Measurements from ENCODE around the gene STAT5A. TPM values are rescaled to one million over a fixed set of nuclear protein-coding genes. Genes with fewer than 3 reads are reported as not detected.
"Not testable (repeated sequence)": the region's sequence is repeated elsewhere in the genome, so short reads cannot be mapped to it uniquely, and the experiment has no call there.

STAT5A gene
- total RNA-seq (2021) (0.19 TPM in 1 of 2 replicates, not detected in the other), Bru-seq, nascent RNA (percentile 7 among the genes with signal in this experiment), BruChase-seq, experiment 1, labeled RNA remaining after a 2-hour chase (not detected), BruChase-seq, experiment 2, labeled RNA remaining after a 6-hour chase (percentile 13 among the genes with signal in this experiment)
- long read RNA-seq: 0 reads

DNA sequence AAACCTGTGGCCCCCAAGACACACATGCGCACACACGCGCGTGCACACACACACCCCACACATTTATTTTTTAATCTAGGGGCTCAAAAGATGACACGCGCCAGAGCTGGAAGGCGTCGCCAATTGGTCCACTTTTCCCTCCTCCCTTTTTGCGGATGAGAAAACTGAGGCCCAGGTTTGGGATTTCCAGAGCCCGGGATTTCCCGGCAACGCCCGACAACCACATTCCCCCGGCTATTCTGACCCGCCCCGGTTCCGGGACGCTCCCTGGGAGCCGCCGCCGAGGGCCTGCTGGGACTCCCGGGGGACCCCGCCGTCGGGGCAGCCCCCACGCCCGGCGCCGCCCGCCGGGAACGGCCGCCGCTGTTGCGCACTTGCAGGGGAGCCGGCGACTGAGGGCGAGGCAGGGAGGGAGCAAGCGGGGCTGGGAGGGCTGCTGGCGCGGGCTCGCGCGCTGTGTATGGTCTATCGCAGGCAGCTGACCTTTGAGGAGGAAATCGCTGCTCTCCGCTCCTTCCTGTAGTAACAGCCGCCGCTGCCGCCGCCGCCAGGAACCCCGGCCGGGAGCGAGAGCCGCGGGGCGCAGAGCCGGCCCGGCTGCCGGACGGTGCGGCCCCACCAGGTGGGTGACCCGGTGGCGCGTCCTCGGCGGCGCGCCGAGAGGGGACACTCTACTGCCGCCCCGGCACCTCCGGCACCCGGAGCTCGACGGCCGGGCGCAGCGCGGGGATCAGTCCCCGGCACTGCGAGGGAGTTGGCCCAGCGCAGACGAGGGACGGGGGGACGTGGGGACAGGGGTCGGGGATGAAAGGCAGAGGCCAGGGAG, at the start of gene STAT5A:
TSS of gene STAT5A (plus strand) at position 522 of the 826 bp plus-strand sequence. CDS start 914 bp downstream, outside the sequence.
- Histone ChIP-seq H3K4me3 (ENCODE audit: low read depth, low read length, poor library complexity, severe bottlenecking) (peak within 1 kb of the TSS; percentile 40), H3K27ac (ENCODE audit: low read depth, low read length, poor library complexity, severe bottlenecking) (no peak within 1 kb of the TSS), H3K4me1 (ENCODE audit: insufficient read depth, low read length, poor library complexity, severe bottlenecking) (no peaks in the 10 kb centered on the region), H3K27me3 (replicated peaks; ENCODE audit: insufficient read depth, low read depth, low read length, poor library complexity) (no peaks in the 10 kb centered on the region), H3K9me3 (ENCODE audit: low read depth, low read length, poor library complexity, severe bottlenecking) (no peaks in the 10 kb centered on the region), H3K36me3 (ENCODE audit: insufficient read depth, low read length, poor library complexity, severe bottlenecking) (no peaks in the 10 kb centered on the region)
- TF ChIP-seq, protein P1, sequence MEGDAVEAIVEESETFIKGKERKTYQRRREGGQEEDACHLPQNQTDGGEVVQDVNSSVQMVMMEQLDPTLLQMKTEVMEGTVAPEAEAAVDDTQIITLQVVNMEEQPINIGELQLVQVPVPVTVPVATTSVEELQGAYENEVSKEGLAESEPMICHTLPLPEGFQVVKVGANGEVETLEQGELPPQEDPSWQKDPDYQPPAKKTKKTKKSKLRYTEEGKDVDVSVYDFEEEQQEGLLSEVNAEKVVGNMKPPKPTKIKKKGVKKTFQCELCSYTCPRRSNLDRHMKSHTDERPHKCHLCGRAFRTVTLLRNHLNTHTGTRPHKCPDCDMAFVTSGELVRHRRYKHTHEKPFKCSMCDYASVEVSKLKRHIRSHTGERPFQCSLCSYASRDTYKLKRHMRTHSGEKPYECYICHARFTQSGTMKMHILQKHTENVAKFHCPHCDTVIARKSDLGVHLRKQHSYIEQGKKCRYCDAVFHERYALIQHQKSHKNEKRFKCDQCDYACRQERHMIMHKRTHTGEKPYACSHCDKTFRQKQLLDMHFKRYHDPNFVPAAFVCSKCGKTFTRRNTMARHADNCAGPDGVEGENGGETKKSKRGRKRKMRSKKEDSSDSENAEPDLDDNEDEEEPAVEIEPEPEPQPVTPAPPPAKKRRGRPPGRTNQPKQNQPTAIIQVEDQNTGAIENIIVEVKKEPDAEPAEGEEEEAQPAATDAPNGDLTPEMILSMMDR (conservative IDR thresholded peaks at IDR 0.05; ENCODE audit: low read depth, low read length): no peak
- no peak for TF ChIP-seq EZH2 (IDR thresholded peaks at IDR 0.05; ENCODE audit: borderline replicate concordance, low read depth, low read length, poor library complexity, severe bottlenecking)
- DNase-seq (ENCODE audit: low spot score): peak; percentile 17
- ChIA-PET CTCF (no interaction called here), POLR2A (ENCODE audit: low non-redundant PET) (no interaction called here)
- intact Hi-C loops (cut with micrococcal nuclease; ENCODE audit: unreplicated experiment): no loop called here
- no TSS peak for BruUV-seq (replicated peaks)

DNA sequence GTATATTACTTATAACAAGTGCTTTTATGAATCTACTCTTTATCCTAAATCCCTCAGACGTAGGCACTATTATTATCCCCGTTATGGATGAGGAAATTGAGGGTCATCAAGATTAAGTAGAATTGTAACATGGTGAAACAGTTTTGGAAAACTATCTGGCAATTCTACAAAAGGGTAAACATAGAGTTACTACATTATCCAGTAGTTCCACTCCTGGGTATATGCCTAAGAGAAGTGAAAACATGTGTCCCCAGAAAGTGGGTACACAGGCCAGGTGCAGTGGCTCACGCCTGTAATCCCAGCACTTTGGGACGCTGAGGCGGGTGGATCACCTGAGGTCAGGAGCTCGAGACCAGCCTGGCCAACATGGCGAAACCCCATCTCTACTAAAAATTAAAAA, 48.7 kb upstream of the STAT5A start:
- H3K4me1 ChIP-seq (ENCODE audit: insufficient read depth, low read length, poor library complexity, severe bottlenecking); DNase-seq (ENCODE audit: low spot score); intact Hi-C loops (cut with micrococcal nuclease; ENCODE audit: unreplicated experiment); BruUV-seq (replicated peaks); H3K27me3 ChIP-seq (replicated peaks; ENCODE audit: insufficient read depth, low read depth, low read length, poor library complexity); POLR2A ChIA-PET (ENCODE audit: low non-redundant PET); H3K27ac ChIP-seq (ENCODE audit: low read depth, low read length, poor library complexity, severe bottlenecking); CTCF ChIA-PET; H3K9me3 ChIP-seq (ENCODE audit: low read depth, low read length, poor library complexity, severe bottlenecking); H3K4me3 ChIP-seq (ENCODE audit: low read depth, low read length, poor library complexity, severe bottlenecking); H3K36me3 ChIP-seq (ENCODE audit: insufficient read depth, low read length, poor library complexity, severe bottlenecking): not testable (repeated sequence)

DNA sequence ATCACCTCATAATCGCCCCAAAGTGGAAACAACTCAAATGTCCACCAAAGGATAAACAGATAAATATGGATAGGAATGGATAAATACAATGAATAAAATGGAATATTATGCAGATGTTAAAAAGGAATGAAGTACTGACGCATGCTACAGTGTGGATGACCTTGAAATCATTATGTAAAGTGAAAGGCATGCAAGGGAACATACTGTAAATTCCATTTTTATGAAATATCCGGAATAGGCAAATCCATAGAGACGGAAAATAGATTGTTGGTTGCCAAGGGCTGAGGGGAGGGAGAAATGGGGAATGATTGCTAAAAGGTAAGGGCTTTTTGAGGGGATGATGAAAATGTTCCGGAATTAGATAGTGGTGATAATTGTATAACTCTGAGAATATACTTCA, 48.1 kb upstream of the STAT5A start:
- Histone ChIP-seq H3K4me3 (ENCODE audit: low read depth, low read length, poor library complexity, severe bottlenecking) (no peak overlapping the region), H3K36me3 (ENCODE audit: insufficient read depth, low read length, poor library complexity, severe bottlenecking) (no peaks in the 10 kb centered on the region), H3K27ac (ENCODE audit: low read depth, low read length, poor library complexity, severe bottlenecking) (no peak overlapping the region), H3K4me1 (ENCODE audit: insufficient read depth, low read length, poor library complexity, severe bottlenecking) (no peaks in the 10 kb centered on the region), H3K9me3 (ENCODE audit: low read depth, low read length, poor library complexity, severe bottlenecking) (no peaks in the 10 kb centered on the region), H3K27me3 (replicated peaks; ENCODE audit: insufficient read depth, low read depth, low read length, poor library complexity) (no peaks in the 10 kb centered on the region)
- ChIA-PET CTCF (no interaction called here), POLR2A (ENCODE audit: low non-redundant PET) (no interaction called here)
- no peak for DNase-seq (ENCODE audit: low spot score)
- no TSS peak for BruUV-seq (replicated peaks)
- intact Hi-C loops (cut with micrococcal nuclease; ENCODE audit: unreplicated experiment): no loop called here
- TF ChIP-seq EZH2 (IDR thresholded peaks at IDR 0.05; ENCODE audit: borderline replicate concordance, low read depth, low read length, poor library complexity, severe bottlenecking): no peak
- TF ChIP-seq, protein P1 (conservative IDR thresholded peaks at IDR 0.05; ENCODE audit: low read depth, low read length): no peak

DNA sequence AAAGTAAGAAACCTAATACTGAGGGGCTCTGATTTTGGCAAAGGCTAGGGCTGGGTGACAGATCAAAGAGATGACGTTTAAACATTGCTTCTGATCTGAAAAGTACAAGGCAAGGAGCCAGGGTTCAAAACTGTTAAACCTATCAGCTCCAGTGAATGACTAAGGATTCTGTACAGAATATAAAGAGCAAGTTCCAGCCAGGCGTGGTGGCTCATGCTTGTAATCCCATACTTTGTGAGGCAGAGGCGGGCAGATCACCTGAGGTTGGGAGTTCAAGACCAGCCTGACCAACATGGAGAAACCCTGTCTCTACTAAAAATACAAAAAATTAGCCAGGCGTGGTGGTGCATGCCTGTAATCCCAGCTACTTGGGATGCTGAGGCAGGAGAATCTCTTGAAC, 47.4 kb upstream of the STAT5A start:
- intact Hi-C loops (cut with micrococcal nuclease; ENCODE audit: unreplicated experiment); POLR2A ChIA-PET (ENCODE audit: low non-redundant PET); H3K4me3 ChIP-seq (ENCODE audit: low read depth, low read length, poor library complexity, severe bottlenecking); H3K27me3 ChIP-seq (replicated peaks; ENCODE audit: insufficient read depth, low read depth, low read length, poor library complexity); DNase-seq (ENCODE audit: low spot score); H3K4me1 ChIP-seq (ENCODE audit: insufficient read depth, low read length, poor library complexity, severe bottlenecking); CTCF ChIA-PET; H3K36me3 ChIP-seq (ENCODE audit: insufficient read depth, low read length, poor library complexity, severe bottlenecking); H3K9me3 ChIP-seq (ENCODE audit: low read depth, low read length, poor library complexity, severe bottlenecking); H3K27ac ChIP-seq (ENCODE audit: low read depth, low read length, poor library complexity, severe bottlenecking); BruUV-seq (replicated peaks): not testable (repeated sequence)

All from A673 (cell line).